WTC11 (cell line): ENCODE measurements around the gene GSG1L. TPM values are rescaled to one million over a fixed set of nuclear protein-coding genes. Genes with fewer than 3 reads are reported as not detected.

ENCODE experiments used
- ATAC-seq: fragments of 200-7000 bp; cut with Tn5 transposase; 2 replicates; pipeline ENCODE4 v1.10.0; 2021; ENCODE audit warnings: mild to moderate bottlenecking, moderate library complexity
- CTCF ChIA-PET: fragments of 300-600 bp; sonication (Branson Sonifier 250); formaldehyde crosslinking; loops from one replicate; lab custom pipeline; 2021; ENCODE audit warnings: antibody characterized with exemption; lab: Charles Lee
- POLR2A ChIA-PET: fragments of 350-600 bp; sonication (Branson Sonifier 250); formaldehyde crosslinking; loops from one replicate; lab custom pipeline; 2021; ENCODE audit warnings: antibody characterized with exemption; lab: Charles Lee
- DNase-seq: peaks from one replicate; pipeline ENCODE4 v3.0.0; 2021; ENCODE audit warnings: low spot score
- H3K27ac Mint-ChIP-seq: 2 replicates; pipeline ENCODE4 v1.8.0; 2021; ENCODE audit warnings: mixed read lengths
- H3K27me3 Mint-ChIP-seq: 2 replicates; pipeline ENCODE4 v1.8.0; 2021; ENCODE audit warnings: low read depth, mild to moderate bottlenecking, moderate library complexity, mixed read lengths
- H3K36me3 Mint-ChIP-seq: 2 replicates; pipeline ENCODE4 v1.8.0; 2021; ENCODE audit warnings: mixed read lengths
- H3K4me1 Mint-ChIP-seq: 2 replicates; pipeline ENCODE4 v1.8.0; 2022; ENCODE audit warnings: mixed read lengths
- H3K4me3 Mint-ChIP-seq: 2 replicates; pipeline ENCODE4 v1.8.0; 2021; ENCODE audit warnings: mild to moderate bottlenecking, moderate library complexity, mixed read lengths
- H3K9me3 Mint-ChIP-seq: 2 replicates; pipeline ENCODE4 v1.8.0; 2021; ENCODE audit warnings: mixed read lengths
- CBFB ChIP-seq: sonication (generic); formaldehyde crosslinking; IDR thresholded peaks from 2 replicates; pipeline ENCODE4 v1.8.1; 2022; ENCODE audit warnings: mild to moderate bottlenecking, low read depth, missing genetic modification reagents
- E2F4 ChIP-seq: sonication (generic); formaldehyde crosslinking; IDR thresholded peaks from 2 replicates; pipeline ENCODE4 v1.8.1; 2022; ENCODE audit warnings: low read depth, mild to moderate bottlenecking, moderate library complexity, missing genetic modification reagents, borderline replicate concordance
- ETV6 ChIP-seq: sonication (generic); formaldehyde crosslinking; IDR thresholded peaks from 2 replicates; pipeline ENCODE4 v1.8.1; 2022; ENCODE audit warnings: mild to moderate bottlenecking, missing genetic modification reagents
- GTF2I ChIP-seq: fragments of 250-450 bp; sonication (Bioruptor Pico); conservative IDR thresholded peaks from 2 replicates; pipeline ENCODE4 v1.4.0; 2021; ENCODE audit warnings: mild to moderate bottlenecking
- JAZF1 ChIP-seq: fragments of 250-450 bp; sonication (Bioruptor Pico); IDR thresholded peaks from 2 replicates; pipeline ENCODE4 v1.9.0; 2021; ENCODE audit warnings: moderate library complexity, mild to moderate bottlenecking, inconsistent platforms
- MYBL2 ChIP-seq: sonication (generic); formaldehyde crosslinking; IDR thresholded peaks from 2 replicates; pipeline ENCODE4 v1.8.1; 2023; ENCODE audit warnings: mild to moderate bottlenecking, moderate library complexity, missing genetic modification reagents
- NFYB ChIP-seq: sonication (generic); formaldehyde crosslinking; conservative IDR thresholded peaks from 2 replicates; pipeline ENCODE4 v1.8.0; 2022; ENCODE audit warnings: low read depth, missing genetic modification reagents
- NR3C1 ChIP-seq: sonication (generic); formaldehyde crosslinking; conservative IDR thresholded peaks from 2 replicates; pipeline ENCODE4 v1.8.1; 2023; ENCODE audit warnings: low read depth, mild to moderate bottlenecking, missing genetic modification reagents
- TEAD4 ChIP-seq: sonication (generic); formaldehyde crosslinking; IDR thresholded peaks from 2 replicates; pipeline ENCODE4 v1.8.0; 2022; ENCODE audit warnings: mild to moderate bottlenecking, missing genetic modification reagents
- ZNF138 ChIP-seq: sonication (generic); formaldehyde crosslinking; conservative IDR thresholded peaks from 2 replicates; pipeline ENCODE4 v1.8.1; 2022; ENCODE audit warnings: mild to moderate bottlenecking, moderate library complexity, missing genetic modification reagents
- ZNF219 ChIP-seq: sonication (generic); formaldehyde crosslinking; IDR thresholded peaks from 2 replicates; pipeline ENCODE4 v1.8.0; 2023; ENCODE audit warnings: missing genetic modification reagents, mild to moderate bottlenecking, borderline replicate concordance
- total RNA-seq: library from RNA; stranded (reverse); gene quantifications from 3 replicates; pipeline ENCODE4 v1.2.3, GENCODE V29; 2021
- TF ChIP-seq, protein P1 (sequence below): sonication (generic); formaldehyde crosslinking; IDR thresholded peaks from 2 replicates; pipeline ENCODE4 v1.8.1; 2023; ENCODE audit warnings: mild to moderate bottlenecking, missing genetic modification reagents, moderate library complexity
- TF ChIP-seq, protein P2 (sequence below): sonication (generic); formaldehyde crosslinking; IDR thresholded peaks from 2 replicates; pipeline ENCODE4 v1.8.0; 2022; ENCODE audit warnings: mild to moderate bottlenecking, missing genetic modification reagents

GSG1L gene
- total RNA-seq, 1 experiment from 2014 or later: 0.28 TPM

GRCh38 chr16:28053461-28053860 is 10.1 kb downstream of the GSG1L start:
- no peak overlapping the region for H3K27ac Mint-ChIP-seq
- peaks cover 4% of the 10 kb centered on the region; the same call in 1 of the 2 replicates for H3K36me3 Mint-ChIP-seq
- ChIA-PET CTCF (no interaction called here), POLR2A (no interaction called here)
- no peaks in the 10 kb centered on the region for H3K4me1 Mint-ChIP-seq
- H3K4me3 Mint-ChIP-seq: no peak overlapping the region
- H3K27me3 Mint-ChIP-seq: no peaks in the 10 kb centered on the region; the same call in 1 of the 2 replicates
- ATAC-seq (no peak), DNase-seq (no peak)
- TF ChIP-seq ZNF219: no peak
- no peak for TF ChIP-seq TEAD4 (CRISPR knock-in tag)
- no peak for TF ChIP-seq MYBL2
- TF ChIP-seq CBFB (CRISPR knock-in tag): no peak
- H3K9me3 Mint-ChIP-seq: peaks cover 6% of the 10 kb centered on the region

GRCh38 chr16:28052274-28053128 is 11.0 kb downstream of the GSG1L start:
- DNase-seq: no peak
- no peaks in the 10 kb centered on the region; the same call in 1 of the 2 replicates for H3K27me3 Mint-ChIP-seq
- H3K4me1 Mint-ChIP-seq: no peaks in the 10 kb centered on the region
- TF ChIP-seq, protein P1, sequence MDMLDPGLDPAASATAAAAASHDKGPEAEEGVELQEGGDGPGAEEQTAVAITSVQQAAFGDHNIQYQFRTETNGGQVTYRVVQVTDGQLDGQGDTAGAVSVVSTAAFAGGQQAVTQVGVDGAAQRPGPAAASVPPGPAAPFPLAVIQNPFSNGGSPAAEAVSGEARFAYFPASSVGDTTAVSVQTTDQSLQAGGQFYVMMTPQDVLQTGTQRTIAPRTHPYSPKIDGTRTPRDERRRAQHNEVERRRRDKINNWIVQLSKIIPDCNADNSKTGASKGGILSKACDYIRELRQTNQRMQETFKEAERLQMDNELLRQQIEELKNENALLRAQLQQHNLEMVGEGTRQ (CRISPR knock-in tag): peak; percentile 57
- no peak for TF ChIP-seq JAZF1 (CRISPR knock-in tag)
- ChIA-PET POLR2A (no interaction called here), CTCF (interaction anchor here (1.0 kb wide), 1 partner anchor 18 kb away, joined by 3 read pairs; no protein-coding TSS in a partner anchor)
- peaks cover 7% of the 10 kb centered on the region for H3K9me3 Mint-ChIP-seq
- no peak for ATAC-seq
- peaks cover 4% of the 10 kb centered on the region; the same call in 1 of the 2 replicates for H3K36me3 Mint-ChIP-seq
- H3K27ac Mint-ChIP-seq: no peak overlapping the region
- no peak overlapping the region for H3K4me3 Mint-ChIP-seq

DNA sequence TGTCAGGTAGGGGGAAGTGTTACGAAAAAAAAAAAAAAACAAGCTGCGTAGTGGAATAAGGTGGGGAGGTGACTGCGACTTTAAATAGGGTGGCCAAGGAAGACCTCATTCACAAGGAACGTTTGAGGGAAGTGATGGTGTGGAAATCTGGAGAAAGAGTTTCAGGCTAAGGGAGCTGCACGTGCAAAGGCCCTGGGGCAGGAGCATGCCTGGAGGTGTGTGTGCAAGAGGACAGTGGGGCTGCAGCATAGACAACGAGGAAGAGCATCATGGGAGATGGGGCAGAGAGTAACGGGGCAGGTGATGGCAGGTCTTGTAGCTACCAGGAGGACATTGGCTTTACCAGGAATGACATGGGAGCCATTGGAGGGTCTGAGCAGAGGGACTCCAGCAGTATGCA is 12.0 kb downstream of the GSG1L start:
- Mint-ChIP-seq H3K4me3 (no peak overlapping the region), H3K27me3 (no peaks in the 10 kb centered on the region; the same call in 1 of the 2 replicates), H3K27ac (no peak overlapping the region), H3K9me3 (peaks cover 7% of the 10 kb centered on the region), H3K4me1 (no peaks in the 10 kb centered on the region)
- POLR2A ChIA-PET: no interaction called here
- ATAC-seq (no peak), DNase-seq (no peak)
- CTCF ChIA-PET: no interaction called here
- TF ChIP-seq, protein P2, sequence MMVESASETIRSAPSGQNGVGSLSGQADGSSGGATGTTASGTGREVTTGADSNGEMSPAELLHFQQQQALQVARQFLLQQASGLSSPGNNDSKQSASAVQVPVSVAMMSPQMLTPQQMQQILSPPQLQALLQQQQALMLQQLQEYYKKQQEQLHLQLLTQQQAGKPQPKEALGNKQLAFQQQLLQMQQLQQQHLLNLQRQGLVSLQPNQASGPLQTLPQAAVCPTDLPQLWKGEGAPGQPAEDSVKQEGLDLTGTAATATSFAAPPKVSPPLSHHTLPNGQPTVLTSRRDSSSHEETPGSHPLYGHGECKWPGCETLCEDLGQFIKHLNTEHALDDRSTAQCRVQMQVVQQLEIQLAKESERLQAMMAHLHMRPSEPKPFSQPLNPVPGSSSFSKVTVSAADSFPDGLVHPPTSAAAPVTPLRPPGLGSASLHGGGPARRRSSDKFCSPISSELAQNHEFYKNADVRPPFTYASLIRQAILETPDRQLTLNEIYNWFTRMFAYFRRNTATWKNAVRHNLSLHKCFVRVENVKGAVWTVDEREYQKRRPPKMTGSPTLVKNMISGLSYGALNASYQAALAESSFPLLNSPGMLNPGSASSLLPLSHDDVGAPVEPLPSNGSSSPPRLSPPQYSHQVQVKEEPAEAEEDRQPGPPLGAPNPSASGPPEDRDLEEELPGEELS (CRISPR knock-in tag): no peak
- TF ChIP-seq NFYB: no peak
- TF ChIP-seq GTF2I (CRISPR knock-in tag): no peak
- TF ChIP-seq NR3C1 (CRISPR knock-in tag): no peak
- TF ChIP-seq, all 79 proteins: peak for 0
- peaks cover 4% of the 10 kb centered on the region; the same call in 1 of the 2 replicates for H3K36me3 Mint-ChIP-seq

DNA sequence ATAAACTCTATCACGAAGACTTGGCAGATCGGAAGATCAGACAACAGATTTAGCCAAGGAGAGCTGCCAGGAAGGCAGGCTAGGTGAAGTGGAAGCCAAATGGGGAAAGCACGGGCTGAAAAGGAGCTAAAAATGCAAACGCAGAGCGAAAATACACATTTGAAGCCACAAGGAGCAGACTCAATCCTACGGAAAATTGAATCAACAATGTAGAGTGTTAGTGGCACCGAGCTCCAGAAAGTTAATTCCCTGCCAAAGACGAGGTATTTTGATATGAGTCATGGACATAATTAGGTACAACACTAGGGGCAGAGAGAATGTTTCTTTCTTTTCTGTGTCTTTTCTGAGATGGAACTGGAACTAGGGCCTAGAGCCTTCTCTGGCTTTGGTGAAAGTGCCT is 20.7 kb downstream of the GSG1L start:
- CTCF ChIA-PET: interaction anchor here (1.0 kb wide), 1 partner anchor 70 kb away, joined by 3 read pairs; no protein-coding TSS in a partner anchor
- TF ChIP-seq E2F4 (no peak), ETV6 (no peak), ZNF138 (CRISPR knock-in tag) (no peak)
- Mint-ChIP-seq H3K27me3 (peaks cover 2% of the 10 kb centered on the region; the same call in 1 of the 2 replicates), H3K9me3 (no peaks in the 10 kb centered on the region), H3K36me3 (no peaks in the 10 kb centered on the region), H3K4me3 (no peak overlapping the region), H3K27ac (no peak overlapping the region), H3K4me1 (no peaks in the 10 kb centered on the region)
- DNase-seq (no peak), ATAC-seq (no peak)
- POLR2A ChIA-PET: no interaction called here
